ENCODE measurements around the gene HEG1. TPM values are rescaled to one million over a fixed set of nuclear protein-coding genes. Genes with fewer than 3 reads are reported as not detected.

HEG1 gene
- total and polyA plus RNA-seq, 2 donors (not counting 3 experiments of a cell fraction or from before 2014, with no cell fraction given), result 50.1 to 106 TPM

- Histone ChIP-seq H3K27ac (ENCODE audit: insufficient read depth, low read depth, low read length) (no peak overlapping the region), H3K4me1 (ENCODE audit: control insufficient read depth, extremely low read depth, insufficient read depth, low read length) (peaks cover 8% of the 10 kb centered on the region), H3K4me2 (ENCODE audit: insufficient read depth, low read length) (no peak overlapping the region), H3K79me2 (ENCODE audit: control insufficient read depth, insufficient read depth, low read length) (no peaks in the 10 kb centered on the region), H3K9me1 (replicated peaks; ENCODE audit: control insufficient read depth, extremely low read depth, insufficient read depth, low read length) (no peaks in the 10 kb centered on the region), H3K27me3 (ENCODE audit: control insufficient read depth in 2 of 2, insufficient read depth in 2 of 2, low read length in 2 of 2) (no peaks in the 10 kb centered on the region), H2AFZ (ENCODE audit: low read depth, low read length) (no peak overlapping the region), H3K36me3 (ENCODE audit: control insufficient read depth in 2 of 2, extremely low read depth in 1 of 2, insufficient read depth in 2 of 2, low read length in 2 of 2) (peaks cover 20 to 38% of the 10 kb centered on the region in 2 experiments), H3K9ac (replicated peaks; ENCODE audit: extremely low read depth, insufficient read depth, low read length) (no peak overlapping the region), H3K9me3 (replicated peaks; ENCODE audit: control insufficient read depth, insufficient read depth, low read length) (no peaks in the 10 kb centered on the region), H3K4me3 (replicated peaks in 1 of 3; ENCODE audit: insufficient read depth in 1 of 3, low read depth in 1 of 3, low read length in 3 of 3) (no peak overlapping the region), H4K20me1 (replicated peaks; ENCODE audit: control insufficient read depth, extremely low read depth, insufficient read depth, low read length) (no peaks in the 10 kb centered on the region)
- TF ChIP-seq MYC (IDR thresholded peaks at IDR 0.05; ENCODE audit: low read depth, low read length), result no peak
- TF ChIP-seq FOS (IDR thresholded peaks at IDR 0.05; ENCODE audit: borderline replicate concordance, insufficient read depth, low read length), result no peak
- TF ChIP-seq POLR2A (IDR thresholded peaks at IDR 0.05; ENCODE audit: low read depth, low read length), result no peak
- no peak for TF ChIP-seq POLR2AphosphoS5 (IDR thresholded peaks at IDR 0.05; ENCODE audit: insufficient read depth, low read depth, low read length)
- no peak for TF ChIP-seq JUN (IDR thresholded peaks at IDR 0.05; ENCODE audit: borderline replicate concordance, insufficient read depth, insufficient read length, low read depth)
- no peak for TF ChIP-seq EZH2 (IDR thresholded peaks at IDR 0.05; ENCODE audit: borderline replicate concordance, low read depth, low read length, severe bottlenecking)
- TF ChIP-seq, protein P1, sequence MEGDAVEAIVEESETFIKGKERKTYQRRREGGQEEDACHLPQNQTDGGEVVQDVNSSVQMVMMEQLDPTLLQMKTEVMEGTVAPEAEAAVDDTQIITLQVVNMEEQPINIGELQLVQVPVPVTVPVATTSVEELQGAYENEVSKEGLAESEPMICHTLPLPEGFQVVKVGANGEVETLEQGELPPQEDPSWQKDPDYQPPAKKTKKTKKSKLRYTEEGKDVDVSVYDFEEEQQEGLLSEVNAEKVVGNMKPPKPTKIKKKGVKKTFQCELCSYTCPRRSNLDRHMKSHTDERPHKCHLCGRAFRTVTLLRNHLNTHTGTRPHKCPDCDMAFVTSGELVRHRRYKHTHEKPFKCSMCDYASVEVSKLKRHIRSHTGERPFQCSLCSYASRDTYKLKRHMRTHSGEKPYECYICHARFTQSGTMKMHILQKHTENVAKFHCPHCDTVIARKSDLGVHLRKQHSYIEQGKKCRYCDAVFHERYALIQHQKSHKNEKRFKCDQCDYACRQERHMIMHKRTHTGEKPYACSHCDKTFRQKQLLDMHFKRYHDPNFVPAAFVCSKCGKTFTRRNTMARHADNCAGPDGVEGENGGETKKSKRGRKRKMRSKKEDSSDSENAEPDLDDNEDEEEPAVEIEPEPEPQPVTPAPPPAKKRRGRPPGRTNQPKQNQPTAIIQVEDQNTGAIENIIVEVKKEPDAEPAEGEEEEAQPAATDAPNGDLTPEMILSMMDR (IDR thresholded peaks at IDR 0.05; ENCODE audit: extremely low read depth in 1 of 2, insufficient read depth in 1 of 2, low read depth in 1 of 2, low read length in 2 of 2), result no peak
- no peak for TF ChIP-seq GATA2 (IDR thresholded peaks at IDR 0.05; ENCODE audit: insufficient read depth, insufficient read length, low read depth, low read length)
- TF ChIP-seq, protein P2, sequence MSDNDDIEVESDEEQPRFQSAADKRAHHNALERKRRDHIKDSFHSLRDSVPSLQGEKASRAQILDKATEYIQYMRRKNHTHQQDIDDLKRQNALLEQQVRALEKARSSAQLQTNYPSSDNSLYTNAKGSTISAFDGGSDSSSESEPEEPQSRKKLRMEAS (IDR thresholded peaks at IDR 0.05; ENCODE audit: insufficient read depth, insufficient read length), result no peak
- ChIA-PET CTCF (interaction anchor here (0.8 to 1.4 kb wide), 6 partner anchors 8 to 43 kb away, joined by 3 to 7 read pairs (median 4); no protein-coding TSS in a partner anchor), POLR2A (no interaction called here)
- dilution Hi-C loops (cut with MboI; ENCODE audit: extremely low pct_ligation_motif_present, low sequenced_read_pairs) (no loop called here), intact Hi-C loops (cut with micrococcal nuclease) (no loop called here)
- FAIRE-seq (no peak), DNase-seq (ENCODE audit: low read depth, low spot score) (no peak)
- BruUV-seq (replicated peaks), result no TSS peak
These were observed 47.0 kb downstream of the HEG1 start for GRCh38 chr3:125008766-125009165.
